ACC112 (cell line): ENCODE data around the gene OR2H1.

Experiments used
- H2AFZ ChIP-seq: fragments of 200-600 bp; sonication (generic); one replicate; pipeline ENCODE4 v1.6.0; 2017; ENCODE audit warnings: antibody characterized with exemption, low read length; ENCODE audit not compliant: unreplicated experiment
- H3K27ac ChIP-seq: fragments of 200-600 bp; sonication (generic); 2 replicates; pipeline ENCODE4 v1.5.1; 2014; ENCODE audit warnings: low read depth, mild to moderate bottlenecking, antibody characterized with exemption, low read length, moderate library complexity
- H3K27me3 ChIP-seq: fragments of 200-600 bp; sonication (generic); 2 replicates; pipeline ENCODE4 v1.6.1; 2014; ENCODE audit warnings: mild to moderate bottlenecking, antibody characterized with exemption, low read length, moderate library complexity, mixed read lengths; ENCODE audit not compliant: insufficient read depth
- H3K36me3 ChIP-seq: fragments of 200-600 bp; sonication (generic); 2 replicates; pipeline ENCODE4 v1.6.1; 2016; ENCODE audit warnings: mild to moderate bottlenecking, antibody characterized with exemption, low read length, moderate library complexity, mixed read lengths; ENCODE audit not compliant: insufficient read depth
- H3K4me1 ChIP-seq: fragments of 200-600 bp; sonication (generic); one replicate; pipeline ENCODE4 v1.6.1; 2016; ENCODE audit warnings: low read length, mixed read lengths; ENCODE audit not compliant: insufficient read depth, unreplicated experiment, control insufficient read depth
- H3K4me3 ChIP-seq: fragments of 200-600 bp; sonication (generic); 2 replicates; pipeline ENCODE4 v1.5.1; 2014; ENCODE audit warnings: mild to moderate bottlenecking, low read depth, low read length
- H3K79me2 ChIP-seq: fragments of 200-600 bp; sonication (generic); one replicate; pipeline ENCODE4 v1.6.0; 2016; ENCODE audit warnings: low read length; ENCODE audit not compliant: control insufficient read depth, unreplicated experiment, insufficient read depth

Gene OR2H1

DNA sequence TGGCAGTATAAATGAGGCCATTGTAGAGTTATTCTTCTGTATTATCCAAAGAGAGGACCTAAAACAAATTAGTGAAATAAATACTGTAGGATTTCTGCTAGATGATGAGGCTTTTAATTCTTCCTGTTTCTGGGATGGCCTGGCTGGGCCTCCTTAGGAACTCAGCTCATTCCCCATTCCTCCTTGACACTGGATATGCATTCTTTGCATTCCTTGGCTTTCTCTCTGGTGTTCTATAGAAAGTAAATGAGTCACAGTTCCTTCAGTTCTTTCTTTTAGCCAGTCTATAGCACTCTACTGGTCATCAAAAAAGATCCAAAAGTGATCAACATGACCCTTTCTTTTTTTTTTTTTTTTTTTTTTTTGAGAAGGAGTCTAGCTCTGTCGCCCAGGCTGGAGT, 9.3 kb upstream of the OR2H1 start:
- Histone ChIP-seq H3K27ac (no peak overlapping the region), H3K27me3 (no peaks in the 10 kb centered on the region), H3K36me3 (no peaks in the 10 kb centered on the region), H3K79me2 (no peaks in the 10 kb centered on the region), H3K4me3 (no peak overlapping the region), H2AFZ (no peak overlapping the region), H3K4me1 (no peaks in the 10 kb centered on the region)

DNA sequence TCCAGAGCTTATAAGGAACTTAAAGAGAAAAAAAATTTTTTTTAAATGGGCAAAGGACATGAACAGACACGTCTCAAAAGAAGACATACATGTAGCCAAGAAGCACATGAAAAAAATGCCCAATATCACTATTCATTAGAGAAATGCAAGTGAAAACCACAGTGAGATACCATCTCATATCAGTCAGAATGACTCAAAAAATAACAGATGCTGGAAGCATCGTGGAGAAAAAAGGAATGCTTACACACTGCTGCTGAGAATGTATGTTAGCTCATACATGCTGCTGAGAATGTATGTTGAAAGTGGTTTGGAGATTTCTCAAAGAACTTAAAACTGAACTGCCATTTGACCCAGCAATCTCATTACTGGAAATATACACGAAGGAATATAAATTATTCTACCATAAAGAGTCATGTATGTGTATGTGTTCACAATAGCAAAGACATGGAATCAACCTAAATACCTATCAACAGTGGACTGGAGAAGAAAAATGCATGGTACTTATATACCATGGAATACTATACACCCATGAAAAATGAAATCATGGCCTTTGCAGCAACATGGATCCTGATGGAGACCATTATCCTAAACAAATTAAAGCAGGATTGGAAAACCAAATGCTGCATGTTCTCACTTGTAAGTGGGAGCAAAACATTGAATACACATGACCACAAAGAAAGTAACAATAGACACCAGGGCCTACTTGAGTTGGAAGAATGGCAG, 5.3 kb upstream of the OR2H1 start:
- Histone ChIP-seq H3K79me2 (no peaks in the 10 kb centered on the region), H2AFZ (no peak overlapping the region), H3K4me3 (no peak overlapping the region), H3K27ac (no peak overlapping the region), H3K36me3 (no peaks in the 10 kb centered on the region), H3K4me1 (no peaks in the 10 kb centered on the region), H3K27me3 (no peaks in the 10 kb centered on the region)

DNA sequence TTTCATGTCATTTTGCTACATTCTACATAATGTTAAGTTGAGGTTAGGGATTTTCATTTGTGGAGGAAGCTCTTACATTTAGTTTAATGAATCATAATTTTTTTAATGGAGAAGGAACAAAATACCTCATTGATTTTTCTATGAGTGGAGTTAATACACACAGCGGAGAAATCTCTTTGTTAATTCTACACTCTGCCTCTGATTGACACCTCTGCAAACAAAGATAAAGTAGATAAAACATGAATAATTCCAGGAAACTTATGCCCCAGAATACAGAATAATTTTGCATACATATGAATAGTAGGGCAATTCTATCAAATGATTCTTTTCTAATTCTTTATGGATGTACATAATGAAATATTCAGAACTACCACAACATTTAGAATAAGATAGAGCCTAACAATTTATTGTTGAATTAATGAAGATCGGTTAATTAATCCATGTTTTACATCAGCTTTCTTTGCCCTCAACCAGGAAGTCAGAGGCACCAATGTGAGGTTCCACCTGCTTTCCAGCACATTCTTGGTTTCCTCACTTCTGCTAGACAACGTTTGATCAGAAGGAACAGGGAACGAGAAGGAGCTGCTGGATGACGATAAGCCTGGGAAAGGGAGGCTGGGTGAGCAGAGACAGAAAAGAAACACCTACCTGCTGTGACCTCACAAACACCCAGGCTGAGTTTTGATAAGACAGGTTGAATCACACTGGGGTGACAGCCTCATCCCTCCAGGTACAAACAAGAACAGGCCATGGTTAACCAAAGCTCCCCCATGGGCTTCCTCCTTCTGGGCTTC, 4.3 kb downstream of the OR2H1 start:
- no peak overlapping the region for H3K27ac ChIP-seq
- no peak overlapping the region for H3K4me3 ChIP-seq
- H2AFZ ChIP-seq = no peak overlapping the region
- no peaks in the 10 kb centered on the region for H3K36me3 ChIP-seq
- H3K79me2 ChIP-seq = no peaks in the 10 kb centered on the region
- H3K4me1 ChIP-seq = no peaks in the 10 kb centered on the region
- no peaks in the 10 kb centered on the region for H3K27me3 ChIP-seq

DNA sequence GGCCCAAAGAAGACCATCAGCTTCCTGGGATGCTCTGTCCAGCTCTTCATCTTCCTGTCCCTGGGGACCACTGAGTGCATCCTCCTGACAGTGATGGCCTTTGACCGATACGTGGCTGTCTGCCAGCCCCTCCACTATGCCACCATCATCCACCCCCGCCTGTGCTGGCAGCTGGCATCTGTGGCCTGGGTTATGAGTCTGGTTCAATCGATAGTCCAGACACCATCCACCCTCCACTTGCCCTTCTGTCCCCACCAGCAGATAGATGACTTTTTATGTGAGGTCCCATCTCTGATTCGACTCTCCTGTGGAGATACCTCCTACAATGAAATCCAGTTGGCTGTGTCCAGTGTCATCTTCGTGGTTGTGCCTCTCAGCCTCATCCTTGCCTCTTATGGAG, 5.1 kb downstream of the OR2H1 start:
- Histone ChIP-seq H3K4me3 (no peak overlapping the region), H2AFZ (no peak overlapping the region), H3K36me3 (no peaks in the 10 kb centered on the region)

DNA sequence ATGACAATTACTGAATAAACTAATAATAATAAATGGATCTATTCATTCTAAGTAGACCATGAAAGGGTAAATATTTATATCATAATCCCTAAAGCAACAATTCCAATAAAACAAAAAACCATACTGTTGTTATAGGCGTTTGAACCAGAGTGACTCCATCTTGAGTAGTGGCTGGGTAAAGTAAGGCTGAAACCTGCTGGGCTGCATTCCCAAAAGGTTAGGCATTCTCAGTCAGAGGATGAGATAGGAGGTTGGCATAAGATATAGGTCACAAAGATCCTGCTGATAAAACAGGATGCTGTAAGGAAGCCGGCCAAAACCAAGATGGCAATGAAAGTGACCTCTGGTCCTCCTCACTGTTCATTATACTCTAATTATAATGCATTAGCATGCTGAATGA, 8.3 kb downstream of the OR2H1 start:
- H3K27ac ChIP-seq = no peak overlapping the region
- H3K4me1 ChIP-seq = no peaks in the 10 kb centered on the region
- no peaks in the 10 kb centered on the region for H3K36me3 ChIP-seq
- H3K27me3 ChIP-seq = no peaks in the 10 kb centered on the region; the same call in 1 of the 2 replicates
- no peak overlapping the region for H2AFZ ChIP-seq
- H3K4me3 ChIP-seq = no peak overlapping the region
- no peaks in the 10 kb centered on the region for H3K79me2 ChIP-seq

More for the DNA sequence above, 5.1 kb downstream of the OR2H1 start:
- Histone ChIP-seq H3K79me2 (no peaks in the 10 kb centered on the region), H3K27ac (no peak overlapping the region), H3K27me3 (no peaks in the 10 kb centered on the region), H3K4me1 (no peaks in the 10 kb centered on the region)

DNA sequence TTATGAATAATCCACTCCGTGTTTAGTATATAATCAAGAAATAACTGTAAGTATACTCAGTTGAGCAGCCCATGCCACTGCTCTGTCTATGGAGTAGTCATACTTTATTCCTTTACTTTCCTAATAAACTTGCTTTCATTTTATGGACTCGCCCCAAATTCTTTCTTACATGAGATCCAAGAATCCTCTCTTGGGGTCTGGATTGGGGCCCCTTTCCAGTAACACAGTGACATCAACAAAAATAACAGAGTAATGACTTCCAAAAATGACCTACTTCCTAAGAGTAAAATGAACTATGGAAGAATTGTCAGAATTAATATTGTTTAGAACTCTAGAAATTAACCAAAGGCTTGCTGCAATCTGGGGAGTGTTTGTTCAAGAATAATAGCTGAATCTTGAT, 8.8 kb downstream of the OR2H1 start:
- no peak overlapping the region for H3K4me3 ChIP-seq
- H3K4me1 ChIP-seq = no peaks in the 10 kb centered on the region

DNA sequence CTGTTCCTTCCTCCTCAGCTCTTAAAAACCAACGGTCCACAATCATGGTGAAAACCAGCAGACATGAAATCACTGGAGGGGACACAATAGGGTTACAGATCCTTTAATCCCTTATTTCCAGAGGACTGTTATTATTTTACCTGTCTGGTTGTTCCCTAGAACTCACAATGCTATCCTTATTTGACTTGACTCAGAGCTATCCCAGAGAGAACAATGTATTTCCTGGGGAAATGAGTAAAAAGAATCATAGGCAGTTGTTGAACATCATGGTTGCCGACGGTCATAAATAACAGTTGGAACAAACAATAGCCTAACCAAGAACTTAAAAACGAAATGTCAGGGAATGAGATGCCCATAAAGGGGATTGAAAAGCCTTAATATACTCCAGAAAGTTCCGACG, 9.3 kb downstream of the OR2H1 start:
- Histone ChIP-seq H3K27me3 (no peaks in the 10 kb centered on the region; the same call in 1 of the 2 replicates), H3K4me3 (no peak overlapping the region), H3K36me3 (no peaks in the 10 kb centered on the region), H3K4me1 (no peaks in the 10 kb centered on the region), H3K79me2 (no peaks in the 10 kb centered on the region), H3K27ac (no peak overlapping the region), H2AFZ (no peak overlapping the region)

More for the DNA sequence above, 8.8 kb downstream of the OR2H1 start:
- no peaks in the 10 kb centered on the region; the same call in 1 of the 2 replicates for H3K27me3 ChIP-seq
- H3K36me3 ChIP-seq = no peaks in the 10 kb centered on the region
- H2AFZ ChIP-seq = no peak overlapping the region
- no peaks in the 10 kb centered on the region for H3K79me2 ChIP-seq
- H3K27ac ChIP-seq = no peak overlapping the region

DNA sequence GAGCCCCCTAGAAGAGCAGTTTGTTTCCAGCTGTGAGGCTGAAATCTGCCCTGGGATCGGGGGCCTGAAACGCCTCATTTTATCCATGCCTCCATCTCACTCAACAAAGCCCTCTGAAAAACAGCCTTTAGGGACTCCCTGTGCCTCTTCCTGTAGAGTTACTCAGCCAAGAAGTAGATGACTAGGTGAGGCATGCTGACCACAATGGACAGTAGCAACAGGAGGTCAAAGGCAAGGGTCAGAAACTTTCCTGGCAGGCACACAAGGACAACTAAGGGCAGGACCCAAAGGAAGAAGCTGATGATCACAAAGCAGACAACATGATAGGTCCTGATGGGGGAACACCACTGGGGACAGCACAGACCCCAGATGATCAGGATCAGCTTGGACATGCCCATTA, 18.0 kb downstream of the OR2H1 start:
- Histone ChIP-seq H3K79me2 (no peaks in the 10 kb centered on the region), H2AFZ (no peak overlapping the region), H3K36me3 (no peaks in the 10 kb centered on the region), H3K4me1 (no peaks in the 10 kb centered on the region), H3K4me3 (no peak overlapping the region), H3K27ac (no peak overlapping the region), H3K27me3 (no peaks in the 10 kb centered on the region)

DNA sequence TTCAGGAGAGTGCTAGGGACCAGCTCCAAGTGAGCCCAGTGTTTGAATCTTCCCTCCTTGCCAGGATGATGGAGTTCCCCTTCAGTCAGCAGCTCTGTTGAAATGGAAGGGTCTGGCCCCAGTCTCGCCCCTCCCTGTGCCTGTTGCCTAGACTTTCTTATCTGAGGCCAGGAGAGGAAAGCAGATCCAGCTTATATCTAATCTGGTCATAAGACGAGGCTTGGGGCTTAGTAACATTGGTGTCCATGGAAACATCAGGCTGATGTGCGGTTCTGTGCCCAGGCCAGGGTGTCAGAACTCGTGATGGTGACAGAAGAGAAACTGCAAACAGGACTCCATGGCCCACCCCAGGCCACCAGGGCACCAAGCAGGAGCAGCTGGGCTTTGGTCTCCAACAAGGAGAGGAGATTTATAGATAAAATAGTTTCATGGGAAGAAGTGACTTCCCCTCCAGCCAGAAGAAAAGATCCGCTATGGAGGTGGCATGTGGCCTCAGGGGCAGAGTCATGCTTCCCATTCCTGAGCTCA, 21.0 kb downstream of the OR2H1 start:
- Histone ChIP-seq H3K27me3 (no peaks in the 10 kb centered on the region), H3K4me1 (no peaks in the 10 kb centered on the region), H3K4me3 (no peak overlapping the region), H3K36me3 (no peaks in the 10 kb centered on the region), H3K79me2 (no peaks in the 10 kb centered on the region), H3K27ac (no peak overlapping the region), H2AFZ (no peak overlapping the region)

DNA sequence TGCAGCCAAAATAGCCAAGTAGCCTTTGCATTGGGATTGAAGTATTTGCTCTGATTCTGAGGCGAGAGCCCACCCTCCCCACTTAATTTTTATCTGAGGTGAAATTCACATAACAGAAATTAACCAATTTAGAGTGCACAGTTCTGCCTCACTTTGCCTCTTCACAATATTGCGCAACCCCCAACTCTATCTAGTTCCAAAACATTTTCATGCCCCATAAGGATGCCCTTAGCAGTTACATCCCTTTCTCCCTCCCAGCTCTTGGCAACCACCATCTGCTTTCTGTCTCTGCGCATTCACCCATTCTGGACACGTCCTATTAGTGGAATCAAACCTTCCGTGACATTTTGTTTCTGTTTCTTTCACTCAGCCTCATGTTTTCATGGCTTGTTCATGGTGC, 21.8 kb downstream of the OR2H1 start:
- H3K27me3 ChIP-seq = no peaks in the 10 kb centered on the region
- H3K4me3 ChIP-seq = no peak overlapping the region
- no peak overlapping the region for H3K27ac ChIP-seq
- H2AFZ ChIP-seq = no peak overlapping the region
- H3K79me2 ChIP-seq = no peaks in the 10 kb centered on the region
- H3K36me3 ChIP-seq = no peaks in the 10 kb centered on the region
- H3K4me1 ChIP-seq = no peaks in the 10 kb centered on the region

DNA sequence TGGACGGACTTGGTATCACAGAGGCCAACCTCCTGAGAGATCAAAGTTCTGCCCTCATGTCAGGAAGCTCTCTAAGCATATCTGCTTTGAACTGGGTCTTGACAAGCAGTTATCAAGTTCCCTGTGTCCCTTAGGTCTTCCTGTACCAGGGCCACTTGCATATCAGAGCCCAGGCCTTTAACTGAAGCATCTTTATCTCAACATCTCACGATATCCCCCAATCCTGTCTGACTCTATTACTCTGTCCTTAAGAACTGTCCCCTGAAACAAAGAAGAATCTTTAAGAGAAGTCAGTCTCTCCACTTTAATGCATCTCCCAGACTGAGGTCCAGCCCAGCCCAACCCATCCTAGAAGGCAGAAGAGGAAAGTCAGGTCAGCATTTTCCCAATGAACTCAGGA, 22.6 kb downstream of the OR2H1 start:
- Histone ChIP-seq H3K27me3 (no peaks in the 10 kb centered on the region), H2AFZ (no peak overlapping the region), H3K36me3 (no peaks in the 10 kb centered on the region), H3K79me2 (no peaks in the 10 kb centered on the region), H3K27ac (no peak overlapping the region), H3K4me3 (no peak overlapping the region), H3K4me1 (no peaks in the 10 kb centered on the region)
